Calu3 (cell line): ENCODE measurements around the gene ZNF804B. TPM values are rescaled to one million over a fixed set of nuclear protein-coding genes. Genes with fewer than 3 reads are reported as not detected.

Experiments used
- BruUV-seq: library from RNA; stranded (reverse); fragments of 400-500 nt; replicated peaks from 2 replicates; lab custom pipeline; 2021; lab: Mats Ljungman, UMichigan
- CTCF ChIA-PET: fragments of 300-600 bp; sonication (Branson Sonifier 250); formaldehyde crosslinking; loops from one replicate; lab custom pipeline; 2022; ENCODE audit warnings: antibody characterized with exemption; lab: Charles Lee
- DNase-seq: peaks from one replicate; pipeline ENCODE4 v3.0.0; 2022
- H3K27ac Mint-ChIP-seq: one replicate; pipeline ENCODE4 v1.8.0; 2022; ENCODE audit warnings: mixed read lengths; ENCODE audit not compliant: unreplicated experiment
- H3K27me3 Mint-ChIP-seq: one replicate; pipeline ENCODE4 v1.8.0; 2022; ENCODE audit warnings: mixed read lengths; ENCODE audit not compliant: unreplicated experiment
- H3K36me3 Mint-ChIP-seq: one replicate; pipeline ENCODE4 v1.8.0; 2022; ENCODE audit warnings: mild to moderate bottlenecking, moderate library complexity, mixed read lengths; ENCODE audit not compliant: insufficient read depth, unreplicated experiment
- H3K4me1 Mint-ChIP-seq: one replicate; pipeline ENCODE4 v1.8.0; 2022; ENCODE audit warnings: mild to moderate bottlenecking, low read depth, mixed read lengths; ENCODE audit not compliant: unreplicated experiment
- H3K4me3 Mint-ChIP-seq: one replicate; pipeline ENCODE4 v1.8.0; 2022; ENCODE audit warnings: mild to moderate bottlenecking, low read depth, moderate library complexity, mixed read lengths; ENCODE audit not compliant: unreplicated experiment
- H3K9me3 Mint-ChIP-seq: one replicate; pipeline ENCODE4 v1.8.0; 2022; ENCODE audit warnings: low read depth, mixed read lengths; ENCODE audit not compliant: unreplicated experiment
- CTCF ChIP-seq: fragments of 200-600 bp; IDR thresholded peaks from one replicate; pipeline ENCODE4 v1.8.0; 2022; ENCODE audit warnings: antibody characterized with exemption; ENCODE audit not compliant: unreplicated experiment
- intact Hi-C: fragments of 100-400 bp; cut with micrococcal nuclease; formaldehyde crosslinking; loops from one replicate; pipeline ENCODE4 v1.10.0; 2022; ENCODE audit not compliant: unreplicated experiment
- total RNA-seq: library from RNA; stranded (reverse); gene quantifications from 2 replicates; pipeline ENCODE4 v1.2.3, GENCODE V29; 2022

Gene ZNF804B
- total RNA-seq, 1 experiment from 2014 or later: not detected

- no TSS peak for BruUV-seq
- H3K27me3 Mint-ChIP-seq: no peaks in the 10 kb centered on the region
- H3K27ac Mint-ChIP-seq: no peak overlapping the region
- CTCF ChIA-PET: no interaction called here
- H3K4me3 Mint-ChIP-seq: no peak overlapping the region
- no peaks in the 10 kb centered on the region for H3K36me3 Mint-ChIP-seq
- H3K4me1 Mint-ChIP-seq: no peaks in the 10 kb centered on the region
- no peak for DNase-seq
- no peak for TF ChIP-seq CTCF
- intact Hi-C loops: no loop called here
- peaks cover 3% of the 10 kb centered on the region for H3K9me3 Mint-ChIP-seq
These were observed 192.3 kb downstream of the ZNF804B start for GRCh38 chr7:88951826-88952225.

- CTCF ChIA-PET: no interaction called here
- no peak overlapping the region for H3K27ac Mint-ChIP-seq
- H3K27me3 Mint-ChIP-seq: no peaks in the 10 kb centered on the region
- H3K9me3 Mint-ChIP-seq: no peaks in the 10 kb centered on the region
- intact Hi-C loops: no loop called here
- no peaks in the 10 kb centered on the region for H3K36me3 Mint-ChIP-seq
- BruUV-seq: no TSS peak
- DNase-seq: no peak
- TF ChIP-seq CTCF: no peak
- no peak overlapping the region for H3K4me3 Mint-ChIP-seq
- no peaks in the 10 kb centered on the region for H3K4me1 Mint-ChIP-seq
These were observed 204.9 kb downstream of the ZNF804B start for GRCh38 chr7:88964418-88964817.

- Mint-ChIP-seq H3K27me3 (no peaks in the 10 kb centered on the region), H3K4me1 (no peaks in the 10 kb centered on the region), H3K27ac (no peak overlapping the region), H3K36me3 (no peaks in the 10 kb centered on the region), H3K4me3 (no peak overlapping the region), H3K9me3 (no peaks in the 10 kb centered on the region)
- BruUV-seq: no TSS peak
- intact Hi-C loops: no loop called here
- CTCF ChIA-PET: no interaction called here
- TF ChIP-seq CTCF: no peak
- DNase-seq: no peak
These were observed 205.9 kb downstream of the ZNF804B start for GRCh38 chr7:88965371-88965770.

- Mint-ChIP-seq H3K4me1 (no peaks in the 10 kb centered on the region), H3K9me3 (no peaks in the 10 kb centered on the region), H3K27me3 (no peaks in the 10 kb centered on the region), H3K27ac (no peak overlapping the region), H3K36me3 (no peaks in the 10 kb centered on the region), H3K4me3 (no peak overlapping the region)
- intact Hi-C loops: no loop called here
- no peak for DNase-seq
- CTCF ChIA-PET: no interaction called here
- BruUV-seq: no TSS peak
- no peak for TF ChIP-seq CTCF
These were observed 207.9 kb downstream of the ZNF804B start for GRCh38 chr7:88967432-88967831.
